GM08714 (cell line): Measurements from ENCODE around the gene CLSTN1.

Experiments
- H3K4me3 ChIP-seq: fragments of 200-500 bp; sonication (Bioruptor generic); 2 replicates; pipeline ENCODE4 v1.5.1; 2014; ENCODE audit warnings: mild to moderate bottlenecking, low read length, inconsistent platforms
- ZNF274 ChIP-seq: IDR thresholded peaks from 2 replicates; pipeline ENCODE4 v1.6.1; 2012; ENCODE audit warnings: mild to moderate bottlenecking, low read depth, low read length

The CLSTN1 gene

DNA sequence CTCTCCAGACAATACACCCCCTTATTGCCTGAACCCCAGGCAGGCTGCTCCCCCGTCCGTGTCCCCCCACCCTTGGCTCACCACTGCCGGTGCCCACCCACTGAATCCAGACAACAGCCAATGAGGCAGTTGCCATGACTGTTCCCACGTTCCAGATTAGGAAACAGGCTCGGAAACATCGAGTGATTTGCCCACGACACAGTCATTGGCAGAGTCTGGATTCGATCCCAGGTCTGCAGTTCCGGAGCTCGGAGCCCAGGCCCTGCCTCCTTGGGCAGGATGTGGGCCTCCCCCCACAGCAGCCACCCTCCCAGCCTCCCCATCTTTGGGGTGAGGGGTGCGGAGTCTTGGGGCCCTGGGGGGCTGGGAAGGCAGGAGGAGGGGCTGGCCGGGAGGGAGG is 20.3 kb upstream of the CLSTN1 start:
- no peak overlapping the region for H3K4me3 ChIP-seq
- no peak for TF ChIP-seq ZNF274

DNA sequence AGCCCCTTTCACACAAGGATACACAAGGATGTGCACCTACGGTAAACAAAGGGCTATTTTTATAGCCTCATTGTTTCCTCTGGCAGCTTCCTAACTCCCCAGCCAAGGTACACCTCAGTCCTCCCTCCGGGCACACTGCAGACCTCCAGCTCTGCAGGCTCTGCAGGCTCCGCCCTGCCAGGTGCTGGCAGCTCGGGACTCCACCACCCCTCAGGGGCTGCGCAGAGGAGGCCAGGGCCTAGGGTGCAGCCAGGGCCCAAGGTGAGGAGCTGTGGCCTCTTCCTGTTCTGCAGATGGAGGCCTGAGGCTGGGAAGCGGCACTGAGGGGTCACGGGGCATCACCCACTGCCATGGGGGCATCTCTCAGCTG is 19.8 kb upstream of the CLSTN1 start:
- no peak overlapping the region for H3K4me3 ChIP-seq
- TF ChIP-seq ZNF274, result no peak

DNA sequence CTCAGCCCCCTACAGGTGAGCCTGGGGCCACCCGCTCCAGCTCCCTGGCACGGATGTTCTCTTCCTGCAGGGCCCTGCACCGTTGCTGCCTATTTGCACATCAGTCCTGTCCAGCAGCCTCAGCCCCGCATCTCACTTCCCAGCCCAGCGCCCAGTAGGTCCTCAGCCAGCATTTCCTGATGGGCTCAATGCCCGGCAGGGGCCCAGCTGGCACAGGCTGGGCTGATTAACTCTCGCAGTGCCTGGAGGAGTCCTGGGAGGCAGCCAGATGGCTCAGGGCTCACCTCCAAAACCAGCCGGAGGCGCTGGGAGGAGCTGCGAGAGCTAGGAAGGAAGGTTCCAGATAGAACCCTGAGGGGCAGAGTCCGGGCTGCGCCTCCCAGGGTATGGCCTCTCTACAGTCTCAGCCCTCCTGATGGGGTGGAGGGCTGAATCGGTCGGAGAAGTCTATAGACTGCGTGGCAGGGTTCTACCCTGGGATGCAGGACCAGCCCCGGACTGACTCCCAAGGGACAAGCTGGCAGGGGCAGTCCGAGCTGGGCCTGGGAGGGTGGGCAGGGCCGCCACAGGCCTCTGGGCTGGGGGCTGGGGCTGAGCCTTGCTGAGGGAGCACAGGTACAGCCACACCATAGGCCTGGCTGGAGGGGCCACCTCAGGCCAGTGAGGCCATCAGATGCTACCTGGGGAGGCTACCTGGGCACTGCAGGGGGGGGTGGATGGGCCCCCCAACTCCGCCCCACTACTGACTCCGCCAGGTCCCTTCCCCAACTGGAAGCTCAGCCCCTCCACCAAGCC is 19.2 kb upstream of the CLSTN1 start:
- no peak for TF ChIP-seq ZNF274
- H3K4me3 ChIP-seq, result no peak overlapping the region

DNA sequence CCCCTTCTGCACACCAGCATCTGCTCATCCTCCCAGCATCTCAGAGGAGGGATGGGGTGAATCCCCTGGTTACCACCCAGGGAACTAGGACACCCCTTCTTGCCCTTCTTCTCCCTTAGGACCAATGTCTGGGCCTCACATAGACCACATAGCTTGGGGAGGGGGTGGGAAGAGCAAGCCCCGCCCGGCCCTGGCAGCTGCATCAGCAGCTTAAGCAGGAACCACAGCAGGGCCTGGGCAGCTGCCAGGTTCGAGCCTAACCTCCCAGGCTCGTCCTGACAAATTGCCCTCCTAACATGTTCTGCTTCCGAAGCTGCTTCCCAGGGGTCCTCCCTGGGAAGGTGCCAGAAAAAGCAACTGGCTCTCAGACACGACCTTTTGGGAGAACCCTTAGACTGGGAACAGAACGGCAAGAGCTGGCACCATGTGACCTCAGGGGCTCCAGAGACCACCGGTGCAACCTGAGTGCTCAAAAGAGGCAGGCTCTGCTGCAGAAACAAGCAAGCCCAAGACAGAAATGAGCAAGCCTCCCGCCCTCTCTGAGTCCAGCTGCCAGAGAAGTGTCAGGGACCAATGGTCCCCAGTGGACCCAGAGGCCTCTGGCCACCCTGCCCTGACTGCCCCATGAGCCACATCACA is 18.4 kb upstream of the CLSTN1 start:
- H3K4me3 ChIP-seq, result no peak overlapping the region
- no peak for TF ChIP-seq ZNF274

DNA sequence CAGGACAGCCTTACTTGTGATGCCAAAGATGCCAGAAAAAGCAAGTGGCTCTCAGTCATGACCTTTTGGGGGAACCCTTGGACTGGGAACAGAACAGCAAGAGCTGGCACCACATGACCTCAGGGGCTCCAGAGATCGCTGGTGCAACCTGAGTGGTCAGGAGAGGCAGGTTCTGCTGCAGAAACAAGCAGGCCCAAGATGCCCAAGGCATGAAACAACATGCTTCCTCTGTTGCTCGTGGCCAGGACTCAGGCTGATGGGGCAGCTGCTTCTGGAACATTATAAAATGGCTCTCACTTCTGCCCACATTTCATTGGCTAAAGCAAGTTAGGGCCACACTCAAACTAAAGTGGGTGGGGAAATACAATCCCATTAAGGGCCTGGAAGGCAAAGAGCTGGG is 17.7 kb upstream of the CLSTN1 start:
- no peak overlapping the region for H3K4me3 ChIP-seq
- TF ChIP-seq ZNF274, result no peak

DNA sequence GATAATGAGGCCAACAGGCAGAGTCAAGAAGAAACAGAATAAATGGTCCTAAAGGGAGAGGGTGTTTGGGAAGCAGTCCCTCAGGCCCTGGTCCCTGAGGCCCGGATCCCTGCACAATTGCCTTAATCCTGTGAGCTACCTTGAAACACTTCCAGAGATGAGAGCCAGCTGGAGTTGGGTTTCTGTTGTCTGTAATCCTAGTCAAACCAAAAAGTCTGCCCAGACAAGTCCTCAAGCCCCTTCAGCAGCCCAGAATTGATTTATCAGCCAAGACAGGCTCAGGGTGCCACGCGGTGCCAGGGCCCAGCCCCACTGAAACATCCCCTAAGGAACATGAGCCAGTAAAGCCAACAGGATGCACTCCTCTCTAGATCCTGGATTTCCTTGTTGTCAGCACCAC is 16.4 kb upstream of the CLSTN1 start:
- TF ChIP-seq ZNF274, result no peak

DNA sequence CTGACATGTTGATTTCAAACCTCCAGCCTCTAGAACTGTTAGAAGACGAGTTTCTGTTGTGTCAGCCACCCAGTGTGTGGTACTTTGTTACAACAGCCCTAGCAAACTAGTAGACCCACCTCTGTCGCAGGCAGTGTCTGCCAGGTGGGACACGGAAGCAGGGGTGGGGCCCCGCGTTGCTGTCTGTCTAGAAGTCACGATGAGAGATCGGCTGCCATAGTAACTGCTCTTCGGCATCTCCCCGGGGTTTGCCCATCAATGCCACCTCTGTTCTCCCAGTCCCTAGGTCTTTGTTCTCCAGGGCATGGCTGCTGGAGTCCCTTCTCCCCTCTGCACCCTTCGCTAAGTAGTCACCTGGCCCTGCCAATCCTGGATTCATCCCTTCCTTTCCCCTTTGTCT is 15.2 kb upstream of the CLSTN1 start:
- no peak overlapping the region for H3K4me3 ChIP-seq
- no peak for TF ChIP-seq ZNF274

More for the DNA sequence above, 16.4 kb upstream of the CLSTN1 start:
- H3K4me3 ChIP-seq, result no peak overlapping the region

DNA sequence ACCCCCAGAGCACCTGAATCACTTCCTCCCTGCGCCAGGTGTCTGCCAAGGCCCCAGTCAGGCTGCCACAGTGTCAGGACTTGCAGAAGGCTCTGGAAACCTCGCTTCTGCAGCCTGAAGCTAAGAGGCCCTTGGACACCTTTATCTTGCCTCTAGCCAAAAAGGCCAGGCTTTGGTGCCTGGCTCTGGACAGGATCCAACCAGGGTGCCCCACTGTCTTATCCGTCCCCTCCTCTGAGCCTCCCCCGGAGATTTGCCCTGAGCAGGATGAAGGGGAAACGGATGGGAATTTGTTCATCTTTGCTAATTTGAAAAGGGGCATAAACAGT is 12.8 kb upstream of the CLSTN1 start:
- H3K4me3 ChIP-seq, result no peak overlapping the region
- TF ChIP-seq ZNF274, result no peak

DNA sequence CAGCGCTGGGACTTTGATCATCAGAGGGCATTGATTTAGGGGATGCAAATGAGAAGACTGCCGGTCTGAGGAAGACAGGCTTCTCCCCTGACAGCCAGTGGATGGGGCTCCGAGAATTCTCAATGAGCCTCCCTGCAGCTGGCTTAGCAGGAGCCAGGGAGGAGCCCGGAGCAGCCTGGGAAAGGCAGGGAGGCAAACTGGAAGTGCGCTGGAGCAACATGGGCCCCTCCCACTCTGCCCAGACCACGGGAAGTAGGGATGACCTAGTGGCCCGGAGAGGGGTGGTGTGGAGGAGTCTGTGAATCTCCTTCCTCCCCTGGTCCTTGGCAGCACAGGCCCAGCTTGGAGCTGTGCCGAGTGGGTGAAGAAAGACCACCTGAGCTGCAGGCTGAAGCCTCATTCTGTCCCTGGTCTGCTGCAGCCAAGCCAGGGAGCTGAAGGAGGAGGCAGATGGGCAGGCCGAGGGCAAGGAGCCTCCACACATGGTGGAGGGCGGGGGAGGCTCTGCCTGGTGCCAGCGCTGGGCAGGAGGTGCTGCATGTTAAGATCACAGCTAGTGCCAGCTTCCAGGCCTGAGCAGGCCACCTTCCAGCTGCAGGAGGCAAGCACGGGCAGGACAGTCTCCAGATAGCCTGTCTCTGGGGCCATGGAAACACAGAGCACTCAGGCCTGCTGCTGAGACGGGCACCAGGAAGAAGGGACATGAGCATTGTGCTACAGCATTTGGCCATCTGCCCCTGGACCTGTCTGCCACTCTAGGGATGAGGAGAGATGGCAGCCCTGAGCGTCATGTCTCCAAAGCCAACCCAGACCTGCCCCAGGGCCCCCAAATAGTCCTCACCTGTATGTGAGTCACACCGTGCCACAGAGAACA is 12.2 kb upstream of the CLSTN1 start:
- no peak overlapping the region for H3K4me3 ChIP-seq
- TF ChIP-seq ZNF274, result no peak

DNA sequence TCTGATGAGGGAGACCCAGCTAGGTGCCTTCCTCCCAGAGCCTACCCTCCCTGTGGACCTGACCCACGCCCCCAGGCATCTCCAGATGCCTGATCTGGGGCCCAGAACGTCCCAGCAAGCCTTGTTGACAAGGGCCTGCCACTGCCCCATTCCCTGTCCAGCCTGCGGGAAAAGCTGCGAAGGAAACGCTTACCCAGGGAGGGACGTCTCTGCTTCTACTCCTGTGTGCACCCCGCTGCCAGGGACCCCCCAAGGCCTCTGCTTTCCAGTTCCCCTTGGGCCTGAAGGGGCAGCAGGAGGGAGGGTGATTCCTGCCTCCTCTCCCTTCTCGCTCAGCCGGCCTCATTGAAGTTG is 11.6 kb upstream of the CLSTN1 start:
- no peak overlapping the region for H3K4me3 ChIP-seq
- no peak for TF ChIP-seq ZNF274

DNA sequence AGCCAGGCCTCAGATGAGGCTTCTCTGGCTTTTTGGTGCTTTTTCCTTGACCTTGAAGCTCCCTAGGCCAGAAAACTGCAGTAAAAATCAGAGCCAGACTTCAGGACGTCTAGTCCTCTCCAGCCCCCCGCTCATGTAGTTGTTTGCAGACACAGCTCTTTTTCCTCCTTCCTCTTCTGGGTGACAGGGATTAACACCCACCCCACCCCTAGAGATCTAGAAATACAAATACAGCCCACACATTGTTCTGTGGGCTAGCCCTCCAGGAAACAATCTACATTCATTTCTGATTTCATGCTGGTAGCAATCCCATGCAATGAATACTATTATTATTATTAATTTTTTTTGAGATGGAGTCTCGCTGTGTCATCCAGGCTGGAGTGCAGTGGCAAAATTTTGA is 9.9 kb upstream of the CLSTN1 start:
- H3K4me3 ChIP-seq, result no peak overlapping the region
- TF ChIP-seq ZNF274, result no peak

DNA sequence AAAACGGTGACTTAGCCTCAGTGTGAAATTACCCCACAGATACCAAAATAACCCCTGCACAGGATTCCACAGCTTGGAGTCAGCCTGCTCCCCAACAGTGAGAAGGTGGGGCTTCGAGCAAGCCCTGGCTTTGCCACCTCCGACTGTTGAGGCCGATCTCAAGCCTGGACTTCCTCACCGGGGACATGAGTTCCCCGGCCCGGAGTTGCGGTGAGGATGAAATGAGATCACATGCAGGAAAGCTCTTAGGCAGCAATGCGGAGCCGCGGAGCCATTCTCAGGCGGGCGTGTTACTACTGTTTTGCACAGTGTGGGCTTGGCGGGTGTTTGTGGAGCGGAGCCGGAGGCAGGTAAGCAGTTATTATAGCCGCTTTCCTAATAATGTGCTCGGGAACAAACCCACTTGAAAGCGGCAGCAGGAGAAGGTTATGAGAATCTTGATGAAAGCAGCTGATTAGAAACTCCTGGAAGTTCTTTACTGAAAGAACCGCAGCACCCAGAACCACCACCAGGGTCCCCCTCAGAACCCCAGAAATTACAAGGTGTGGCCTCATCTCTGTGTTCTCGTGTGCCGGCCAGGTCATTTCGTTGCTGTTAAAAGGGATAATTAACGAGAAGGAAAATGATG is 3.9 kb upstream of the CLSTN1 start:
- no peak for TF ChIP-seq ZNF274
- H3K4me3 ChIP-seq, result no peak overlapping the region

DNA sequence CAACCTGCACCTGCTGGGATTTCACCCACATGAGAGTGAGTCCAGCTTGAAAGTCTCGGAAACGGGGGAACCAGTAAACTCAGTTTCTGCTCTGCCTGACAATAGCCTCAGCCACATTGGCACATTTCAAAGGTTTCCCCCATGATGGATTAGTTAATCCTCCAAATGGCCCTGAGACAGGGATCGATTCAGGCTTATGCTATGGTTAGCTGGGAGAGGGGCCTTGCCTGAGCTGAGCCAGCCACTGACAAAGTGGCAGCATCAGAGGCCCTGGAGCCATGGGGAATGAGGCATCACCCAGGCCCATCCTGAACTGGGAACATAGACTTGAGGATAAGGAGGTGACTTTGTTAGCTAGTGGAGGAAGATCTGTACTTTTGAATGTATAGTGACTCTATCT is 2.9 kb upstream of the CLSTN1 start:
- no peak for TF ChIP-seq ZNF274
- H3K4me3 ChIP-seq, result no peak overlapping the region

DNA sequence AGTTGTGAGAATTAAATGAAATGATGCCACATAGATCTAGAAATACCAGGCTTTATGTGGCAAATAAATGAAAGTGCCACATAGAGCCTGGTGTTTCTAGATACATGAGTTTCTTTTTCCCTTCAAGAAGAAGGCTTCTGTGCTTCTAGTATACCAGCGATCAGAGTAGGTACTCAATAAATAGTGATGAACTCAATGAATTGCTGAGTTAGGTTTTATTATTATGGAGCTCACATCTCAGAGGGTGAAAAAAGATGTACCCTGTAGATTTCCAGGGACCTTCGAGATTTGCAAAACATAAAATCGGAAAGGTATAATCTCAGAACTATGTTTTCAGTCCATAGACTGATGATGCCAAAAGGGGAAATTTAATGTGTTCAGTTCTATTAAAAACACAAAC is 2.3 kb upstream of the CLSTN1 start:
- TF ChIP-seq ZNF274, result no peak
- H3K4me3 ChIP-seq, result no peak overlapping the region
